Left colon (tissue), 2 donors: ENCODE results near the gene NDEL1. TPM values are rescaled to one million over a fixed set of nuclear protein-coding genes. Genes with fewer than 3 reads are reported as not detected.

Experiments used
- ATAC-seq: fragments of 200-7000 bp; cut with Tn5 transposase; one replicate; pipeline ENCODE4 v1.9.1; 2020; ENCODE audit warnings: mild to moderate bottlenecking, moderate library complexity
- DNase-seq, 2 donors: peaks; one replicate each; pipeline ENCODE4 v3.0.0-alpha.2; 2020
- intact Hi-C, 2 donors: fragments of 100-400 bp; cut with DNase I in 1 of 2; cut with micrococcal nuclease in 1 of 2; formaldehyde crosslinking; loops; one replicate each; pipeline versions ENCODE4 v1.11.2 to v1.14.0; 2022; cut with DNase I, micrococcal nuclease
- total RNA-seq, 2 donors: library from RNA; stranded (reverse); fragmentation: NEBNext Ultra II Directional; extraction: Animal tissue kit (Norgen Biotek cat#: 25700); gene quantifications; one replicate each; pipeline ENCODE4 v1.2.1, GENCODE V29; 2021
- donor health status: DM: no; HTN: no; CAD: no.
- donor health status: DM: yes; HTN: yes; CAD: no.

NDEL1 gene
- total RNA-seq, 2 donors from 2014 or later, result 52.0 to 65.4 TPM

- ATAC-seq (no peak), DNase-seq (no peak)
- intact Hi-C loops, result no loop called here
Observed at GRCh38 chr17:8444494-8444893, 8.8 kb downstream of the NDEL1 start.

GRCh38 chr17:8445536-8445935 is 9.9 kb downstream of the NDEL1 start:
- DNase-seq, result no peak
- no peak for ATAC-seq
- intact Hi-C loops, result no loop called here

- intact Hi-C loops, result no loop called here
- DNase-seq (no peak), ATAC-seq (no peak)
Observed at GRCh38 chr17:8447799-8448198, 12.1 kb downstream of the NDEL1 start.

GRCh38 chr17:8448310-8448709 is 12.6 kb downstream of the NDEL1 start:
- intact Hi-C loops, result no loop called here
- no peak for ATAC-seq
- DNase-seq, result no peak

GRCh38 chr17:8451933-8452614 is 16.4 kb downstream of the NDEL1 start:
- intact Hi-C loops, result no loop called here
- ATAC-seq (no peak), DNase-seq (no peak)

GRCh38 chr17:8453326-8453725 is 17.6 kb downstream of the NDEL1 start:
- no peak for DNase-seq
- intact Hi-C loops, result no loop called here
- ATAC-seq, result no peak

GRCh38 chr17:8455665-8456209 is 20.1 kb downstream of the NDEL1 start:
- ATAC-seq (no peak), DNase-seq (no peak)
- intact Hi-C loops, result no loop called here

- DNase-seq, result no peak
- intact Hi-C loops, result no loop called here
- no peak for ATAC-seq
Observed at GRCh38 chr17:8458128-8458527, 22.4 kb downstream of the NDEL1 start.

- intact Hi-C loops, result no loop called here
- DNase-seq (no peak), ATAC-seq (no peak)
Observed at GRCh38 chr17:8459107-8459506, 23.4 kb downstream of the NDEL1 start.

- intact Hi-C loops, result no loop called here
- DNase-seq (no peak), ATAC-seq (no peak)
Observed at GRCh38 chr17:8459831-8460230, 24.1 kb downstream of the NDEL1 start.

GRCh38 chr17:8462564-8462963 is 26.9 kb downstream of the NDEL1 start:
- intact Hi-C loops, result no loop called here
- DNase-seq (no peak), ATAC-seq (no peak)

- no peak for ATAC-seq
- DNase-seq, result no peak
- intact Hi-C loops, result no loop called here
Observed at GRCh38 chr17:8463099-8463498, 27.4 kb downstream of the NDEL1 start.

GRCh38 chr17:8464941-8465340 is 29.3 kb downstream of the NDEL1 start:
- no peak for DNase-seq

GRCh38 chr17:8465356-8465755 is 29.7 kb downstream of the NDEL1 start:
- intact Hi-C loops, result no loop called here
- no peak for DNase-seq
- no peak for ATAC-seq

More at GRCh38 chr17:8464941-8465340, 29.3 kb downstream of the NDEL1 start:
- ATAC-seq, result no peak
- intact Hi-C loops, result no loop called here

- intact Hi-C loops, result no loop called here
- ATAC-seq (no peak), DNase-seq (no peak)
Observed at GRCh38 chr17:8465759-8466158, 30.1 kb downstream of the NDEL1 start.

- intact Hi-C loops, result no loop called here
- DNase-seq (no peak), ATAC-seq (no peak)
Observed at GRCh38 chr17:8466456-8466855, 30.8 kb downstream of the NDEL1 start.

GRCh38 chr17:8466873-8467272 is 31.2 kb downstream of the NDEL1 start:
- DNase-seq (no peak), ATAC-seq (no peak)
- intact Hi-C loops, result no loop called here

- no peak for ATAC-seq
- DNase-seq, result no peak
- intact Hi-C loops, result no loop called here
Observed at GRCh38 chr17:8467527-8467926, 31.8 kb downstream of the NDEL1 start.

- intact Hi-C loops, result no loop called here
- DNase-seq (no peak), ATAC-seq (no peak)
Observed at GRCh38 chr17:8468127-8468526, 32.4 kb downstream of the NDEL1 start.

GRCh38 chr17:8468980-8469379 is 33.3 kb downstream of the NDEL1 start:
- intact Hi-C loops, result no loop called here
- no peak for ATAC-seq
- no peak for DNase-seq

GRCh38 chr17:8469964-8470363 is 34.3 kb downstream of the NDEL1 start:
- intact Hi-C loops, result no loop called here
- DNase-seq (no peak), ATAC-seq (no peak)
